ENCODE measurements around the gene CCDC81.

GRCh38 chr11:86363424-86363823 lies 11.3 kb upstream of the CCDC81 start:
- TF ChIP-seq POLR2A (IDR thresholded peaks at IDR 0.05) = no peak
- TF ChIP-seq, protein P1, sequence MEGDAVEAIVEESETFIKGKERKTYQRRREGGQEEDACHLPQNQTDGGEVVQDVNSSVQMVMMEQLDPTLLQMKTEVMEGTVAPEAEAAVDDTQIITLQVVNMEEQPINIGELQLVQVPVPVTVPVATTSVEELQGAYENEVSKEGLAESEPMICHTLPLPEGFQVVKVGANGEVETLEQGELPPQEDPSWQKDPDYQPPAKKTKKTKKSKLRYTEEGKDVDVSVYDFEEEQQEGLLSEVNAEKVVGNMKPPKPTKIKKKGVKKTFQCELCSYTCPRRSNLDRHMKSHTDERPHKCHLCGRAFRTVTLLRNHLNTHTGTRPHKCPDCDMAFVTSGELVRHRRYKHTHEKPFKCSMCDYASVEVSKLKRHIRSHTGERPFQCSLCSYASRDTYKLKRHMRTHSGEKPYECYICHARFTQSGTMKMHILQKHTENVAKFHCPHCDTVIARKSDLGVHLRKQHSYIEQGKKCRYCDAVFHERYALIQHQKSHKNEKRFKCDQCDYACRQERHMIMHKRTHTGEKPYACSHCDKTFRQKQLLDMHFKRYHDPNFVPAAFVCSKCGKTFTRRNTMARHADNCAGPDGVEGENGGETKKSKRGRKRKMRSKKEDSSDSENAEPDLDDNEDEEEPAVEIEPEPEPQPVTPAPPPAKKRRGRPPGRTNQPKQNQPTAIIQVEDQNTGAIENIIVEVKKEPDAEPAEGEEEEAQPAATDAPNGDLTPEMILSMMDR (IDR thresholded peaks at IDR 0.05) = no peak
